Measurements from ENCODE around the gene ANKRD44.

DNA sequence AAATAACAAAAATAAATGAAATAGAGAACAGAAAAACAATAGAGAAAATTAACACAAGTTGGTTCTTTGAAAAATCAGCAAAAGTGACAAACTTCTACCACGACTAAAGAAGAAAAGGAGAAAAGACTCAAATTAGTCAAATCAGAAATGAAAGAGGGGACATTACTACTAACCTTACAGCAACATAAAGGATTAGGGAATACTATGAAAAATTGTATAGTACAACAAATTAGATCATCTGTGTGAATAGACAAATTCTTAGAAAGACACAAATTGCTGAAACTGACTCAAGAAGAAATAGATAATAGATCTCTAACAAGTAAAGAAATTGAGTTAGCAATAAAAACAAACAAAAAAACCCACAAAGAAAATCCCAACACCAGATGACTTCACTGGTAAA lies 335.6 kb downstream of the ANKRD44 start:
- TF ChIP-seq CTCF (IDR thresholded peaks at IDR 0.05; ENCODE audit: low read length) (no peak), EZH2 (IDR thresholded peaks at IDR 0.05; ENCODE audit: borderline replicate concordance, low read length) (no peak)
